ENCODE data around the gene MACROD2.

The MACROD2 gene

GRCh38 chr20:15068486-15068885, 1073.2 kb downstream of the MACROD2 start:
- no peak overlapping the region for H3K4me3 ChIP-seq (ENCODE audit: low read length)
- TF ChIP-seq ZNF274 (IDR thresholded peaks at IDR 0.05; ENCODE audit: low read depth, low read length): no peak

DNA sequence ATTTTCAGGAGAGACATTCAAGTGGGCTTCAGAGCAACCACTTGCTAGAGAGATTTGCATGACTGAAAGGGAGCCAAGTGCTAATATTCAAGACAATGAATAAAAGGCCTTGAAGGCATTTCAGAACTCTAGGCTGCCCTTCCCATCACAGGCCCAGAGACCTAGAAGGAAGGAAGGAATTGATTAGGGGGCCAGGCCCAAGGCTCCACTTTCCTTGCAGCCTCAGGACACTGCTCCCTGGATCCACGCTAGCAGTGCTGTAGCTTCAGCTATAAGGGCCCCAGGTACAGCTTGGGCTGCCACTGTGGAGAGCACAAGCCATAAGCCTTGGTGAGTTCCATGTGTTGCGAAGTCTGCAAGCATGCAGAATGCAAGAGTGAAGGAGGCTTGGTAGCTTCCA, 1074.0 kb downstream of the MACROD2 start:
- no peak for TF ChIP-seq ZNF274 (IDR thresholded peaks at IDR 0.05; ENCODE audit: low read depth, low read length)

DNA sequence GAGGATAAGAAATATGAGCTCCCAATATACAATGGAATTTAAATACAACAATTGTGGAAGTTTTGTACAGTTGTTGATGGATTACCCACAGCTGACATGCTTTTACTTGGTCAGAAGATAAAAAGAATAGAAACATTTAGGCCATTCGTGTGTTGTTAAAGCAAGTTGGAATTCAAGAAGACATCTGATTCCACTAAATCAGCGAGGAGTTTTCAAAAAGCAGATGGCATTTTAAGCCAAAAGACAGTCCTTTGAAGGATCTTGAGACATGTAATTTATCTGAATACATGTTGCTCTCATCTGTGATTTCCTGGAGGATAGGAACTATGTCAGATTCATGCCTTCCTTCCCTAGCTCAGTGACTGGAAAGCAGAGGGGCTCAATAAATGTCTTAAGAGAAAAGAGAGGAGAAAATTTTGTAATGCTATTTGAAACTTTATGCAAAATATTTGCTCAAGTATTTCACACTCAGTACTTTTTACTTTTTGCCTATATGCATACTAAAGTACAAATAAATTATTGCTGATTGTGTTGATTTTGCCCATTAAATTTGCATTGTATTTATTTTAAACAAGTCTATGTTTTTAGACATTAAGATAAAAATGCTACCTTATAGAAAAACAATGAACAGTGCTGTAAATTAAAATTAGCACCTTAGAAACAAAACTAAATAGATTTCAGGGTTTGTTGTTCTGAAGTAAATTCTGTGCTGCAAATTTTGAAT, 1075.9 kb downstream of the MACROD2 start:
- no peak for TF ChIP-seq ZNF274 (IDR thresholded peaks at IDR 0.05; ENCODE audit: low read depth, low read length)

More for the DNA sequence above, 1074.0 kb downstream of the MACROD2 start:
- H3K4me3 ChIP-seq (ENCODE audit: low read length): no peak overlapping the region

GRCh38 chr20:15072316-15072715, 1077.0 kb downstream of the MACROD2 start:
- no peak overlapping the region for H3K4me3 ChIP-seq (ENCODE audit: low read length)
- TF ChIP-seq ZNF274 (IDR thresholded peaks at IDR 0.05; ENCODE audit: low read depth, low read length): no peak

More for the DNA sequence above, 1075.9 kb downstream of the MACROD2 start:
- no peak overlapping the region for H3K4me3 ChIP-seq (ENCODE audit: low read length)

DNA sequence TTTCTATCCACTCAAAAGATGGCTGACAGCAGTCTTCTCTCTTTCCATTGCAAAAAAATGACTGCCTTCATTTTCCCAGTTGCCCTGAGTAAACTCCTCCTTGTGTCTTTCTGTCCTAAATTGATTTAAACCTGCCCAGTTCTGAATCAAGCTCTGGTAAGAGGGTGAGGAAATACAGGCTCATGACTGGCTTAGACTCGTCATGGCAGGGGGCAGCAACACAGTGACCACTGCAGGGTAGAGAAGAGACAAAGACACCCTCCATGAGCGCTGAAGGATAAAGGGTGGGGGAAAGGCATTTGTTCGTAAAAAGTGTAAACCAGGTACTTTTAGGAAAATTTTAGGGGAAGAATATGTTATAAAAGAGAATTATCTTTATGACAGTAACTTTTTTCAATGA, 1080.3 kb downstream of the MACROD2 start:
- H3K4me3 ChIP-seq (ENCODE audit: low read length): no peak overlapping the region
- TF ChIP-seq ZNF274 (IDR thresholded peaks at IDR 0.05; ENCODE audit: low read depth, low read length): no peak

DNA sequence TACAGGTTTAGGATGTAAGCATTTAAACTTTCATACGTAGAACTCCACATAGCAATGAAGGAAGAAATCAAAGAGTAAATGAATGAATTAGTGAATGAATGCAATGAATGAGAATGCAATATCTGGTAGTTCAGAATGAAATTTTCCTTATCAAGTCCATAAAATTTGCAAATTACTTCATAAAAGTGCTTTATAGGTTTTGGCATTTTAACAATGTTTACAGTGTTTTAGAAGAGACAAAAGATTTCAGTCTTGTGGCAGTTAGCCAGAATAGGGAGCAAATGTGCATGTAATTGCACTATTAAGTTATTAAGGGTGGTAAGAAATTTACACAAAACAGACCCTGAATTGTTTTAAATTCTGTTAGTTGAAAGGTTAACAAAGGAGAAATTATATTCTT, 1081.5 kb downstream of the MACROD2 start:
- no peak for TF ChIP-seq ZNF274 (IDR thresholded peaks at IDR 0.05; ENCODE audit: low read depth, low read length)
- H3K4me3 ChIP-seq (ENCODE audit: low read length): no peak overlapping the region

GRCh38 chr20:15077733-15078250, 1082.5 kb downstream of the MACROD2 start:
- H3K4me3 ChIP-seq (ENCODE audit: low read length): no peak overlapping the region
- TF ChIP-seq ZNF274 (IDR thresholded peaks at IDR 0.05; ENCODE audit: low read depth, low read length): no peak

GRCh38 chr20:15079594-15080340, 1084.5 kb downstream of the MACROD2 start:
- no peak overlapping the region for H3K4me3 ChIP-seq (ENCODE audit: low read length)
- TF ChIP-seq ZNF274 (IDR thresholded peaks at IDR 0.05; ENCODE audit: low read depth, low read length): no peak

DNA sequence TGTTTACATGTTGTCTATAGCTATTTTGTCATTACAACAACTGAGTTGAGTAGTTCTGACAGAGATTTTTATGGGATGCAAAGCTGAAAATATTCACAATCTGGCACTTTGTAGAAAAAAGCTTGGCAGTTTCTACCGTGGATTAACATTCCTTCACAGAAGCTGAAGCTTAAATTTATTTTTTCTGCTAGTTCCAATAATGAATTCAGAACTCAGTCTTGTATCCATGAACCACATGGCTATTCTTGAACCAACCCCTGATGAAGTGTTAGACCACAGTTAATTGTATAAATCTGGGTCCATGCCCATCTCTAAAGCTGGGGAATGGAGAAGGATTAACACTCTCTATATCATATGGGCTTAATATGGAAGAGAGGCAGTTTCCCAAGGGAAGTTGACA, 1085.9 kb downstream of the MACROD2 start:
- TF ChIP-seq ZNF274 (IDR thresholded peaks at IDR 0.05; ENCODE audit: low read depth, low read length): no peak
- H3K4me3 ChIP-seq (ENCODE audit: low read length): no peak overlapping the region

GRCh38 chr20:15091421-15092037, 1096.2 kb downstream of the MACROD2 start:
- no peak for TF ChIP-seq ZNF274 (IDR thresholded peaks at IDR 0.05; ENCODE audit: low read depth, low read length)
- H3K4me3 ChIP-seq (ENCODE audit: low read length): no peak overlapping the region

GRCh38 chr20:15098351-15098750, 1103.0 kb downstream of the MACROD2 start:
- H3K4me3 ChIP-seq (ENCODE audit: low read length): no peak overlapping the region
- TF ChIP-seq ZNF274 (IDR thresholded peaks at IDR 0.05; ENCODE audit: low read depth, low read length): no peak

- TF ChIP-seq ZNF274 (IDR thresholded peaks at IDR 0.05; ENCODE audit: low read depth, low read length): no peak
These were observed 1103.8 kb downstream of the MACROD2 start for GRCh38 chr20:15099130-15099529.

DNA sequence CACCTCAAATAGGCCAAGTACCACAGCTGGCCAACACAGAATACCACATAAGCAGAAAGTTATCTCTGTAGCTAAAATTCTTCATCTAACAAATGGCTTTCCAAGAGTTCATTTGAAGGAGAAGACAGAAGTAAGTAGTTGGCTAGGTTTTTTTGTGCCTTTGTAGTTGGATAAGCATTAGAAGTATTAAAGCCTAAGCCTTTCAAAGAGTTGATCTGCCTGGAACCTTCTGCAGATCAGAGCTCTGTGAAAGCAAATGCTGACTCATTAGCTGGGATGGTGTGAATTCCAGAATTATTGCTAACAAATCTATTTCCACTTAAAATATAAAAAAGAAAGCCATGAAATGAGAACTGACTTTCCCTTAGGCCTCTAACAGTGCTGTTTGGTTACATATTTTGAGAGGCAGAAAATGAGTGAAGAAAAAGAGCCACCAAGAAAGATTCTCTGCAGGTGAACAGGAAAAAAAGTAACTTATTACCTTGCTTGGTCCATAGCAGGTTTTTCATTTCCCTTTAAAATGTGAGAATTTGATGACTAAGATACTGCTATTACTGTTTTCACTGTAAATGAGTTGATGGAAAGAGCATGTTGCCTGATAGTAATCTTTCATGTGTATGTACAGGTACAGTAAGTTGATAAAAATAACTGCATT, 1105.3 kb downstream of the MACROD2 start:
- no peak for TF ChIP-seq ZNF274 (IDR thresholded peaks at IDR 0.05; ENCODE audit: low read depth, low read length)
- H3K4me3 ChIP-seq (ENCODE audit: low read length): no peak overlapping the region

More at GRCh38 chr20:15099130-15099529, 1103.8 kb downstream of the MACROD2 start:
- no peak overlapping the region for H3K4me3 ChIP-seq (ENCODE audit: low read length)

- no peak overlapping the region for H3K4me3 ChIP-seq (ENCODE audit: low read length)
- no peak for TF ChIP-seq ZNF274 (IDR thresholded peaks at IDR 0.05; ENCODE audit: low read depth, low read length)
These were observed 1112.6 kb downstream of the MACROD2 start for GRCh38 chr20:15107931-15108330.

Data from GM08714 (cell line).